Transverse colon (tissue), 4 donors: ENCODE results near the gene MYO16. TPM values are rescaled to one million over a fixed set of nuclear protein-coding genes. Genes with fewer than 3 reads are reported as not detected.
"Not testable (repeated sequence)": the region's sequence is repeated elsewhere in the genome, so short reads cannot be mapped to it uniquely, and the experiment has no call there.

Experiments used
- DNase-seq: peaks from one replicate; pipeline ENCODE4 v3.0.0-alpha.2; 2019
- H3K27ac ChIP-seq, 4 donors: fragments of 200-600 bp; sonication (generic); 2 replicates each; pipeline ENCODE4 v1.5.1; 2016 to 2018; ENCODE audit warnings: inconsistent platforms in 4 of 4
- H3K27me3 ChIP-seq: fragments of 200-600 bp; sonication (generic); 2 replicates; pipeline ENCODE4 v1.5.1; 2017; ENCODE audit warnings: inconsistent platforms
- H3K36me3 ChIP-seq, 4 donors: fragments of 200-600 bp; sonication (generic); 2 replicates each; pipeline ENCODE4 v1.5.1; 2017 to 2019; ENCODE audit warnings: inconsistent platforms in 4 of 4
- H3K4me1 ChIP-seq, 4 donors: fragments of 200-600 bp; sonication (generic); 2 replicates each; pipeline ENCODE4 v1.5.1; 2017 to 2020; ENCODE audit warnings: inconsistent platforms in 4 of 4
- H3K4me3 ChIP-seq, 4 donors: fragments of 200-600 bp; sonication (generic); 1 replicate in 1 of 4; 2 replicates in 3 of 4; pipeline versions ENCODE4 v1.5.1 to v1.6.1; 2017 to 2019; ENCODE audit warnings: inconsistent platforms in 4 of 4
- H3K9me3 ChIP-seq, 2 donors: fragments of 200-600 bp; sonication (generic); 2 replicates each; pipeline ENCODE4 v1.5.1; 2017 to 2019; ENCODE audit warnings: inconsistent platforms in 2 of 2
- EP300 ChIP-seq: sonication (generic); formaldehyde crosslinking; IDR thresholded peaks from one replicate; pipeline ENCODE4 v1.6.1; 2017; ENCODE audit warnings: antibody characterized with exemption, low read depth
- POLR2A ChIP-seq: fragments of 450-650 bp; IDR thresholded peaks from one replicate; pipeline ENCODE4 v1.6.1; 2016; ENCODE audit warnings: antibody characterized with exemption, mild to moderate bottlenecking, moderate library complexity
- POLR2AphosphoS5 ChIP-seq, 3 donors: sonication (generic); formaldehyde crosslinking; IDR thresholded peaks; one replicate each; pipeline ENCODE4 v1.6.1; 2016; ENCODE audit warnings: antibody characterized with exemption in 3 of 3
- WGBS, 2 donors: methylation state at CpG; one replicate each; pipeline ENCODE4 v1.1.5; 2018; ENCODE audit warnings: low coverage in 1 of 2; 5-methylcytosine and 5-hydroxymethylcytosine counted together
- in situ Hi-C, 4 donors: fragments of 200-750 bp; cut with MboI; loops; one replicate each; pipeline versions ENCODE4 v1.15.0 to v1.15.1; 2017; ENCODE audit warnings: low sequenced_read_pairs in 3 of 4, low pct_ligation_motif_present in 1 of 4, low pct_unique_long_range_greater_than_20kb in 1 of 4
- intact Hi-C: fragments of 100-400 bp; cut with DNase I; formaldehyde crosslinking; loops from one replicate; pipeline ENCODE4 v1.15.1; 2023; ENCODE audit warnings: low total_unique reads
- total RNA-seq, 4 donors: library from RNA; depleted of rRNA; stranded (reverse); fragments of >200 nt; gene quantifications; one replicate each; pipeline ENCODE4 v1.1.0, GENCODE V29; 2016
- TF ChIP-seq, protein P1 (sequence below), 5 experiments: fragments of 200-600 bp in 3 of 5; fragments of 450-650 bp in 2 of 5; sonication (generic) in 3 of 5; IDR thresholded peaks; 1 replicate in 2 of 5; 2 replicates in 3 of 5; pipeline ENCODE4 v1.5.1; 2016 to 2017; ENCODE audit warnings: antibody characterized with exemption in 5 of 5, inconsistent platforms in 3 of 5, mild to moderate bottlenecking in 2 of 5, moderate library complexity in 1 of 5

Gene MYO16
- total RNA-seq, 4 donors from 2014 or later: under 0.01 to 3.4 TPM; not detected in 2

DNA sequence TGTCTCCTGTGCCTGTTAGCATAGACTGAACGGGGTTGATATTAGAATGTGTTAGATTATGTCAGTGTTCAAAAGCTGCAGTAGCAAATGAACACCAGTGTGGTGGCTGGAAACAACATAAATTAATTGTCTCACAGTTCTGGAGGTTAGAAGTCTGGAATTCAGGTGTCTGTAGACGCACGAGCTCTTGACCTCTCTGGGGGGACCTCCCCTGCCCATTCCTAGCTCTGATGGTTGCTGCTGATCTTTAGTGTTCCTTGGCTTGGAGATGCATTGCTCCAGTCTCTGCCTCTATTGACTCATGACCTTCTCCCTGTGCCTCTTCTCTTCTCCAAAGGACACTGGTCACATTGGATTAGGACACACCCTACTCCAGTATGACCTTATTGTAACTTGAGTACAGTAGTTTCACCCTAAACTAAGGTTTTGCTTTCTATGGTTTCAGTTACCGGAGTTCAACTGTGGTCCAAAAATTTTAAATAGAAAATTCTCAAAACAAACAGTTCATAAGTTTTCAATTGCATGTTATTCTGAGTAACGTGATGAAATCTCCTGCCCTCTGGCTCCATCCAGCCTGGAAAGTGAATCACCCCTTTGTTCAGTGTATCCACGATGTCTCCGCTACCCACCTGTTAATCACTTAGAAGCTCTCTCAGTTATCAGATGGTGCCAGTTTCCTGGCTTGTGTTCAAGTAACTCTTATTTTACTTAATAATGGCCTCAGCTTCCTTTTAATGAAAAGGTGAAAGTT, 273.2 kb downstream of the MYO16 start:
- in situ Hi-C loops: loop anchor here in 2 of 4 donors (10.0 kb wide), 1 partner anchor 578 kb away; no protein-coding TSS in a partner anchor
- H3K4me1 ChIP-seq: no peaks in the 10 kb centered on the region
- no peak for DNase-seq
- no peaks in the 10 kb centered on the region for H3K9me3 ChIP-seq
- intact Hi-C loops: no loop called here
- TF ChIP-seq POLR2AphosphoS5 (IDR thresholded peaks at IDR 0.05) (no peak), POLR2A (no peak), EP300 (no peak)
- TF ChIP-seq, protein P1, sequence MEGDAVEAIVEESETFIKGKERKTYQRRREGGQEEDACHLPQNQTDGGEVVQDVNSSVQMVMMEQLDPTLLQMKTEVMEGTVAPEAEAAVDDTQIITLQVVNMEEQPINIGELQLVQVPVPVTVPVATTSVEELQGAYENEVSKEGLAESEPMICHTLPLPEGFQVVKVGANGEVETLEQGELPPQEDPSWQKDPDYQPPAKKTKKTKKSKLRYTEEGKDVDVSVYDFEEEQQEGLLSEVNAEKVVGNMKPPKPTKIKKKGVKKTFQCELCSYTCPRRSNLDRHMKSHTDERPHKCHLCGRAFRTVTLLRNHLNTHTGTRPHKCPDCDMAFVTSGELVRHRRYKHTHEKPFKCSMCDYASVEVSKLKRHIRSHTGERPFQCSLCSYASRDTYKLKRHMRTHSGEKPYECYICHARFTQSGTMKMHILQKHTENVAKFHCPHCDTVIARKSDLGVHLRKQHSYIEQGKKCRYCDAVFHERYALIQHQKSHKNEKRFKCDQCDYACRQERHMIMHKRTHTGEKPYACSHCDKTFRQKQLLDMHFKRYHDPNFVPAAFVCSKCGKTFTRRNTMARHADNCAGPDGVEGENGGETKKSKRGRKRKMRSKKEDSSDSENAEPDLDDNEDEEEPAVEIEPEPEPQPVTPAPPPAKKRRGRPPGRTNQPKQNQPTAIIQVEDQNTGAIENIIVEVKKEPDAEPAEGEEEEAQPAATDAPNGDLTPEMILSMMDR (IDR thresholded peaks at IDR 0.05): no peak
- no peak overlapping the region for H3K4me3 ChIP-seq
- no peak overlapping the region for H3K27ac ChIP-seq
- no peaks in the 10 kb centered on the region for H3K27me3 ChIP-seq
- 80 to 82% methylated on average over 4 to 7 of the region's 7 CpGs for WGBS, 2 donors
- no peaks in the 10 kb centered on the region for H3K36me3 ChIP-seq

DNA sequence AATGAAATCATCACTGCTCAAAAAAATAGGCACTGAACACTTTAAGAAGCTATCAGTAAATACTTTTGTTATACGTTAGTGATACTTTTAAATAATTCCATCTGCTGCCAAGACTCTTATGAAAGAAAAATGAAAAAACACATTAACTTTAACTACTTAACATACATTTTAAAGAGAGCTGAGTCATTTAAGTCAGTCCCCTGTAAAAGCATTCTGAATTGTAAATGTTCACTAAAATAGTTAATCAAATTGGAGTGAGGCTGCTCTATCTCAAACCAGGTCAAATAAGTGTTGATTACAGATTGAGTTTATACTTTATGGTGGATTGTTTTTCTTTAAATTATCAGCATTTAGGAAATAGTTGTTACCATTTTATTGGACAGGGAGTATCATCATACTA, 274.2 kb downstream of the MYO16 start:
- Histone ChIP-seq H3K4me3 (no peak overlapping the region), H3K27me3 (no peaks in the 10 kb centered on the region), H3K36me3 (no peaks in the 10 kb centered on the region), H3K4me1 (no peaks in the 10 kb centered on the region), H3K27ac (no peak overlapping the region), H3K9me3 (no peaks in the 10 kb centered on the region)
- TF ChIP-seq, protein P1 (IDR thresholded peaks at IDR 0.05): no peak
- no peak for TF ChIP-seq POLR2AphosphoS5 (IDR thresholded peaks at IDR 0.05)
- no peak for TF ChIP-seq POLR2A
- no peak for TF ChIP-seq EP300
- 47 to 53% methylated on average over 1 of the region's 1 CpG for WGBS, 2 donors
- intact Hi-C loops: no loop called here
- in situ Hi-C loops: loop anchor here in 2 of 4 donors (10.0 kb wide), 1 partner anchor 579 kb away; no protein-coding TSS in a partner anchor
- DNase-seq: no peak

GRCh38 chr13:108911807-108912206, 282.4 kb downstream of the MYO16 start:
- Histone ChIP-seq H3K4me1 (peaks cover 8 to 22% (median 11%) of the 10 kb centered on the region in 4 donors), H3K4me3 (no peak overlapping the region), H3K9me3 (no peaks in the 10 kb centered on the region), H3K27me3 (no peaks in the 10 kb centered on the region), H3K36me3 (no peaks in the 10 kb centered on the region), H3K27ac (no peak overlapping the region)
- TF ChIP-seq EP300: no peak
- TF ChIP-seq POLR2AphosphoS5 (IDR thresholded peaks at IDR 0.05): no peak
- TF ChIP-seq, protein P1 (IDR thresholded peaks at IDR 0.05): no peak
- no peak for TF ChIP-seq POLR2A
- intact Hi-C loops (no loop called here), in situ Hi-C loops (no loop called here)
- DNase-seq: no peak
- WGBS, 2 donors: 40 to 71% methylated on average over 1 to 2 of the region's 2 CpGs

DNA sequence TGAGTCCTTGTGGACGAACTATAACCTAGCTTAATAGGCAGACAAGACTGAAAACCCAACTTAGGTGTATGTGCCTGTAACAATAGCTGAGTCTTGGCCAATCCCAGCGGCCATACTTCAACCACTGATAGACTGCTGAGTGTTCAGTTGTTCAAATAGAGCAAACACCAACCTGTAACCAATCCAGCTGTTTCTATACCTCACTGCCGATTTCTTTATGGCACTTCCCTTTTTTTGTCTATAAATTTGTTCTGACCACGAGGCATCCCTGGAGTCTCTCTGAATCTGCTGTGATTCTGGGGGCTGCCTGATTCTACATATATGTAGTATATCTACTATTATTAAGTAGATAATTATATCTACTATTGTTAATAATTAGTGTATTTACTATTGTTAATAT, 284.3 kb downstream of the MYO16 start:
- intact Hi-C loops, in situ Hi-C loops: not testable (repeated sequence)

More for the DNA sequence above, 284.3 kb downstream of the MYO16 start:
- H3K27me3 ChIP-seq, H3K4me3 ChIP-seq, H3K27ac ChIP-seq, H3K36me3 ChIP-seq, DNase-seq, H3K9me3 ChIP-seq: not testable (repeated sequence)
- H3K4me1 ChIP-seq: peaks cover 8 to 22% (median 11%) of the 10 kb centered on the region in 4 donors
- WGBS, 2 donors: 17 to 55% methylated on average over 2 to 4 of the region's 4 CpGs
